T-helper 1 cell treated with Interleukin-12 subunit alpha and Interleukin-12 subunit beta and Interleukin-4 antibody, amounts not matched to agents 30 ng/mL and 1 ng/mL, for 36 hours (primary cell): Measurements from ENCODE around the gene HARS1. TPM values are rescaled to one million over a fixed set of nuclear protein-coding genes. Genes with fewer than 3 reads are reported as not detected.
"Not testable (repeated sequence)": the region's sequence is repeated elsewhere in the genome, so short reads cannot be mapped to it uniquely, and the experiment has no call there.

Experiments used
- intact Hi-C: fragments of 100-400 bp; cut with micrococcal nuclease; formaldehyde crosslinking; loops from one replicate; pipeline ENCODE4 v1.15.1; 2024
- total RNA-seq: library from RNA; stranded (reverse); gene quantifications from 2 replicates; pipeline ENCODE4 v1.2.3, GENCODE V29; 2022

Gene HARS1, protein sequence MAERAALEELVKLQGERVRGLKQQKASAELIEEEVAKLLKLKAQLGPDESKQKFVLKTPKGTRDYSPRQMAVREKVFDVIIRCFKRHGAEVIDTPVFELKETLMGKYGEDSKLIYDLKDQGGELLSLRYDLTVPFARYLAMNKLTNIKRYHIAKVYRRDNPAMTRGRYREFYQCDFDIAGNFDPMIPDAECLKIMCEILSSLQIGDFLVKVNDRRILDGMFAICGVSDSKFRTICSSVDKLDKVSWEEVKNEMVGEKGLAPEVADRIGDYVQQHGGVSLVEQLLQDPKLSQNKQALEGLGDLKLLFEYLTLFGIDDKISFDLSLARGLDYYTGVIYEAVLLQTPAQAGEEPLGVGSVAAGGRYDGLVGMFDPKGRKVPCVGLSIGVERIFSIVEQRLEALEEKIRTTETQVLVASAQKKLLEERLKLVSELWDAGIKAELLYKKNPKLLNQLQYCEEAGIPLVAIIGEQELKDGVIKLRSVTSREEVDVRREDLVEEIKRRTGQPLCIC
- total RNA-seq = 92.9 and 96.9 TPM in 2 replicates

DNA sequence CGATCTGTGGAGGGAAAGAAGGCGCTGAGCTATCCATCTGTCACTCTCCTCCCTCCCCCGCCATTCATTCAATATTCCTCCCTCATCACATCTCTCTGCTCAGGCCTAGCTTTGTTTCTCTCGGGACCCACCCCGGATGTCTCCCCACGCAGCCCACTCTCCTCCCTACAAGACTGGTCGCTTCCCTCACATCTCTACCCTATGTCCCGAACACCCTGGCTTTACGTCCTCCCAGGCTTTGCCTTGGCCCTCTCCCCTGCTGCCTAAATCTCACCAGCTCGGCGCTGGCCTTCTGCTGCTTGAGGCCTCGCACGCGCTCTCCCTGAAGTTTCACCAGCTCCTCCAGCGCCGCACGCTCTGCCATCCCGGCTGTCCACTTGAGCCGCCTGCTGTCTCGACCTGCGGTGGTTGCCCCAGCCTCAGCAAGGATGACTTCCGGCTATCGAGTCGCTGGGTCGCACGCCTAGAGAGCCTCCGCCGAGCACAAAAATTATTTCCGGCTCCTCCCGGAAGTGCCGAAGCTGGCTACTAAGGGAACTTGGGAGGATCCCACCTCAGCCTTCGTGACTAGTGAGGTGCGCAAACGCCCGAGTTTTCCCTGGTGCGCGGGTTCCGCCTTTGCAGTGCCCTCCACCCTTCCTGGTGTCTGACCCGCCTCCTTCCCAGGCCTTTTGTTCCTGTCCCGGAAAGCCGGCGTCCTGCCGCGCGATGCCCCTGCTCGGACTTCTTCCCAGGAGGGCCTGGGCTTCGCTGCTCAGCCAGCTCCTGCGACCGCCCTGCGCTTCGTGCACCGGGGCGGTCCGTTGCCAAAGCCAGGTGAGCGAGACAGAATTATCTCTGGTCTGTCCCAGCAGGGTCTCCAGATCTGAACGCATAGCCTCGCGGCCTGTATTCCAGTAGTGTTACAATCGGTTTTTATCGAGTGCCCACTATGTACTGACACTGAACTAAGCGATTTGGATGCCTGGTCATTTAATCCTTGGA, at the start of gene HARS1, which contains the start of gene HARS2:
HARS1 (minus strand) TSS at position 430 of the 984 bp plus-strand sequence; CDS start at position 364, 66 bp downstream.
HARS2 (plus strand) TSS at position 515 of the 984 bp plus-strand sequence; CDS start at position 709, 194 bp downstream.
- intact Hi-C loops = loop anchor here (1.0 to 10.0 kb wide), 10 partner anchors 9 to 516 kb away; partner anchors contain the start of genes ANKHD1, APBB3, CYSTM1 and EIF4EBP3

DNA sequence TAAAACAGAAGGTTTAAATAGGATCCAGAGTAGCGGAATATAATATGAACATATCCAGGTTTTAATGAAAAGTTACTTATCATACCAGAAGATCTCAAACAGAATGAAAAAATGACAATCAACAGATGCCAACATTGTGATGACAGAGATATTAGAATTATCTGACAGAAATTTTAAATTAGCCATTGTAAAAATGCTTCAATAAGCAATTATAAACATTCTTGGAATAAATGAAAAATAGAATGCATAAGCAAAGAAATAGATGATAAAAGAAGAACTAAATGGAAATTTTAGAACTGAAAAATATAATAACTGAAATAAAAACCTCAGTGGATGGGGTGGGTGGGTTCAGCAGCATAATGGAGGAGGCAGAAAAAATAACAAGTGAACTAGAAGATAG, 46.3 kb upstream of the HARS1 start:
- intact Hi-C loops = no loop called here

- intact Hi-C loops = no loop called here
Measured at GRCh38 chr5:140734354-140734753, 43.2 kb upstream of the HARS1 start.

- intact Hi-C loops = no loop called here
Measured at GRCh38 chr5:140733098-140733497, 41.9 kb upstream of the HARS1 start.

GRCh38 chr5:140725799-140726471, 34.8 kb upstream of the HARS1 start:
- intact Hi-C loops = loop anchor here (1.0 to 5.0 kb wide), 5 partner anchors 15 to 619 kb away; partner anchors contain the start of genes TAF7 and WDR55

- intact Hi-C loops = loop anchor here (2.0 kb wide), 2 partner anchors 31 to 321 kb away; partner anchors contain the start of genes ANKHD1, HARS1 and HARS2
Measured at GRCh38 chr5:140721395-140721794, 30.2 kb upstream of the HARS1 start.

DNA sequence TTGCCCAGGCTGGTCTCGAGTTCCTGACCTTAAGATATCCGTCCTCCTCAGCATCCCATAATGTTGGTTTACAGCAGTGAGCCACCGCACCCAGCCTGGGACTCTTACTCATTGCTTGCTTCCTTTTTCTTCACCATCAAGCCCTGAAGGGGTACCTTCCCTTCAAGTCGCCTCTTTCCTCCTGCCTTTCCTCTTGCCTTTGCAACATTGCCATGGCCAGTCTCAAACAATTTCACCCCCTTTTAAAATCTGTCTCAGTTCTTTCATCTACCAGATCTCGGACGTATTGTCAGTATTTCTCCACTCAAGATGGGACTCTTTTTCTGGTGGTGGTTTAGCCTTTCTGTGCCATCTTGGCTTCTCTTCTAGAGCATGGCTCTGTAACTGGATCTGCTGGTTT, 29.6 kb upstream of the HARS1 start:
- intact Hi-C loops = loop anchor here (1.0 to 2.0 kb wide), 8 partner anchors 9 to 480 kb away; partner anchors contain the start of genes ANKHD1, HARS1 and HARS2

GRCh38 chr5:140718266-140718592, 27.1 kb upstream of the HARS1 start:
- intact Hi-C loops = loop anchor here (10.0 kb wide), 2 partner anchors 887 to 1207 kb away; partner anchors contain the start of gene DELE1

GRCh38 chr5:140716238-140716637, 25.1 kb upstream of the HARS1 start:
- intact Hi-C loops = loop anchor here (10.0 kb wide), 2 partner anchors 889 to 1209 kb away; partner anchors contain the start of gene DELE1

DNA sequence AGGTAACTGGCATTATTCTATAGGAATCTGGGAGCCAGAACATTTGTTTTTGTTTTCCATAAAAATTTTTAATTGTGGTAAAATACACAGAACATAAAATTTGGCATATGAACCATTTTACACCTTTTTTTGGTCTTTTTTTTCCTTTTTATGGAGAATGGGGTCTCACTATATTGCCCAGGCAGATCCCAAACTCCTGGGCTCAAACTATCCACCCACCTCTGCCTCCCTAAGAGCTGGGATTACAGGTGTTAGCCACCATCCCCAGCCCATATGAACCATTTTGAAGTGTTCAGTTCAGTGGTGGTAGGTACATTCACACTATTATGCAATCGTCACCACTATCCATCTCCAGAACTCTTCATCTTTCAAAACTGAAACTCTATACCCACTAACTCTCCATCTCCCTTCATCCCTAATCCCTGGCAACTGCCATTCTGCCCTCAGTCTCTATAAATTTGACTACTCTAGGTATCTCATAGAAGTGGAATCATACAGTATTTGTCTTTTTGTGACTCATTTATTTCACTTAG, 22.5 kb upstream of the HARS1 start:
- intact Hi-C loops = loop anchor here (5.0 to 10.0 kb wide), 3 partner anchors 601 to 1211 kb away; partner anchors contain the start of genes DELE1 and PURA

DNA sequence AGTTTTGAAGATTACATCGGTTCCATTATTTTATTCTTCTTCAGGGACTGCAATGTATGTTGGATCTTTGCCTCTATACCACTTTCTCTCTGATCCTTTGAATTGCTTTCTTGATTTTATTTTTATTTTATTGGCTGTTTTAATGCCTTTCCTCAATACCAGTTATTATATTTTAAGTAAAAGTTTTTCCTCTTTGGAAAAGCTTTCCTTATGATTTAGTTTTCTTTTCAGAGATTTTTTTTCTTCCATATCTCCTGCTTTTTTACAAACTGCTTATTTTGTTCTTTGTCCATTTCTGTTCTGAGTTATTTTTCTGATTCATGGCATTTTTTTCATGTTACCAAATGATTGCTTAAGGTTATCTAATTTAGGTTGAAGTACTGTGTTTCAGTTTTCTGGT, 20.6 kb upstream of the HARS1 start:
- intact Hi-C loops = loop anchor here (1.0 to 10.0 kb wide), 13 partner anchors 9 to 1213 kb away; partner anchors contain the start of genes ANKHD1, APBB3, DELE1 and HARS1

GRCh38 chr5:140710899-140711552, 19.9 kb upstream of the HARS1 start:
- intact Hi-C loops = loop anchor here (1.0 to 10.0 kb wide), 13 partner anchors 9 to 1214 kb away; partner anchors contain the start of genes ANKHD1, APBB3, DELE1 and HARS1

DNA sequence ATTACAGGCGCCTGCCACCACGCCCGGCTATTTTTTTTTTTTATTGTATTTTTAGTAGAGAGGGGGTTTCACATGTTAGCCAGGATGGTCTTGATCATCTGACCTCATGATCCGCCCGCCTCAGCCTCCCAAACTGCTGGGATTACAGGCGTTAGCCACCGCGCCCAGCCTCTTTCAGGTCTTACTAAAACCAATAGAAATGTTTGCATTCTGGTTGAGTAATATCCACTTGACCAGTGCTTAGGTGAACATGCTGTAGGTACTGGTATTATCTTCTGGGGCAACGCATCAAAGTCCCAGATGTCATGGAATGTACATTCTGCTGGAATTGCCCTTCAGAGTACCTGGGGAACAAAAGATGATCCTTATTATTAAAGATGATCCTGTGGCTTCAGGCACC, 17.6 kb upstream of the HARS1 start:
- intact Hi-C loops = not testable (repeated sequence)

GRCh38 chr5:140707812-140708211, 16.6 kb upstream of the HARS1 start:
- intact Hi-C loops = no loop called here

GRCh38 chr5:140700177-140701144, 9.3 kb upstream of the HARS1 start, which contains the start of gene ZMAT2:
ZMAT2 (plus strand) TSS chr5:140700447; CDS start chr5:140700461, 14 bp downstream.
- intact Hi-C loops = loop anchor here (1.0 to 5.0 kb wide), 9 partner anchors 9 to 919 kb away; partner anchors contain the start of genes ANKHD1, APBB3, HARS1 and HARS2

GRCh38 chr5:140696891-140697492, 5.8 kb upstream of the HARS1 start:
- intact Hi-C loops = loop anchor here (10.0 kb wide), 1 partner anchor 522 kb away; the partner anchor contains the start of gene CYSTM1

GRCh38 chr5:140694276-140694675, 3.1 kb upstream of the HARS1 start:
- intact Hi-C loops = loop anchor here (10.0 kb wide), 1 partner anchor 519 kb away; the partner anchor contains the start of gene CYSTM1
